Fibroblast of skin of left biceps (primary cell): ENCODE measurements around the gene STXBP2.
"Not testable (repeated sequence)": the region's sequence is repeated elsewhere in the genome, so short reads cannot be mapped to it uniquely, and the experiment has no call there.

Experiments
- DNase-seq, 2 experiments: peaks; one replicate each; pipeline ENCODE4 v3.0.0-alpha.2; 2013; ENCODE audit warnings: low read depth in 2 of 2

STXBP2 gene

GRCh38 chr19:7632340-7633203, 4.3 kb upstream of the STXBP2 start:
- DNase-seq = no peak

- no peak for DNase-seq
Measured at GRCh38 chr19:7633698-7634097, 3.2 kb upstream of the STXBP2 start, which contains the start of gene PCP2. Gene PCP2 (minus strand): TSS chr19:7633719. CDS start chr19:7633457, 262 bp downstream.

GRCh38 chr19:7635670-7636069, 1.2 kb upstream of the STXBP2 start:
- DNase-seq = no peak

- no peak for DNase-seq
Measured at GRCh38 chr19:7636317-7636690, 606 bp upstream of the STXBP2 start.

- DNase-seq = no peak
Measured at GRCh38 chr19:7637374-7638256, 705 bp downstream of the STXBP2 start.

- no peak for DNase-seq
Measured at GRCh38 chr19:7638802-7639465, 2.0 kb downstream of the STXBP2 start.

- no peak for DNase-seq
Measured at GRCh38 chr19:7639863-7640348, 3.0 kb downstream of the STXBP2 start.

GRCh38 chr19:7640803-7641202, 3.9 kb downstream of the STXBP2 start:
- no peak for DNase-seq

GRCh38 chr19:7641290-7642276, 4.7 kb downstream of the STXBP2 start:
- no peak for DNase-seq

GRCh38 chr19:7642295-7643030, 5.6 kb downstream of the STXBP2 start:
- DNase-seq = no peak

GRCh38 chr19:7643031-7643415, 6.1 kb downstream of the STXBP2 start:
- no peak for DNase-seq

GRCh38 chr19:7643629-7644549, 7.0 kb downstream of the STXBP2 start:
- DNase-seq = not testable (repeated sequence)

- DNase-seq = no peak
Measured at GRCh38 chr19:7644550-7644877, 7.6 kb downstream of the STXBP2 start.

GRCh38 chr19:7645163-7645562, 8.3 kb downstream of the STXBP2 start:
- no peak for DNase-seq

GRCh38 chr19:7645656-7646425, 8.9 kb downstream of the STXBP2 start:
- no peak for DNase-seq

- DNase-seq = no peak
Measured at GRCh38 chr19:7646426-7646700, 9.5 kb downstream of the STXBP2 start.

GRCh38 chr19:7647156-7647555, 10.2 kb downstream of the STXBP2 start:
- DNase-seq = no peak

- DNase-seq = no peak
Measured at GRCh38 chr19:7648265-7649014, 11.5 kb downstream of the STXBP2 start.
